Measurements from ENCODE around the gene RTL3.
"Not testable (repeated sequence)": the region's sequence is repeated elsewhere in the genome, so short reads cannot be mapped to it uniquely, and the experiment has no call there.

RTL3 gene

GRCh38 chrX:78658845-78659744, at the start of gene RTL3:
RTL3 (minus strand) TSS chrX:78659328; CDS start chrX:78658420, 908 bp downstream.
- no peak for DNase-seq

- no peak for DNase-seq
These were observed 49.7 kb upstream of the RTL3 start for GRCh38 chrX:78708816-78709215.

- no peak for DNase-seq
These were observed 49.1 kb upstream of the RTL3 start for GRCh38 chrX:78708262-78708661.

- DNase-seq = no peak
These were observed 46.9 kb upstream of the RTL3 start for GRCh38 chrX:78706071-78706470.

GRCh38 chrX:78693536-78693935, 34.4 kb upstream of the RTL3 start:
- DNase-seq = no peak

- no peak for DNase-seq
These were observed 33.9 kb upstream of the RTL3 start for GRCh38 chrX:78693012-78693411.

GRCh38 chrX:78687586-78687985, 28.5 kb upstream of the RTL3 start:
- no peak for DNase-seq

GRCh38 chrX:78673246-78673645, 14.1 kb upstream of the RTL3 start:
- no peak for DNase-seq

GRCh38 chrX:78665342-78665741, 6.2 kb upstream of the RTL3 start:
- DNase-seq = no peak

GRCh38 chrX:78661836-78662235, 2.7 kb upstream of the RTL3 start:
- DNase-seq = no peak

GRCh38 chrX:78659955-78660354, 827 bp upstream of the RTL3 start:
- no peak for DNase-seq

GRCh38 chrX:78658414-78658813, 714 bp downstream of the RTL3 start:
- no peak for DNase-seq

- no peak for DNase-seq
These were observed 3.5 kb downstream of the RTL3 start for GRCh38 chrX:78655642-78656041.

- no peak for DNase-seq
These were observed 5.9 kb downstream of the RTL3 start for GRCh38 chrX:78653118-78653822.

- no peak for DNase-seq
These were observed 8.2 kb downstream of the RTL3 start for GRCh38 chrX:78650906-78651437.

GRCh38 chrX:78643874-78644273, 15.3 kb downstream of the RTL3 start:
- no peak for DNase-seq

GRCh38 chrX:78643096-78643495, 16.0 kb downstream of the RTL3 start:
- no peak for DNase-seq

GRCh38 chrX:78636096-78636495, 23.0 kb downstream of the RTL3 start:
- DNase-seq = not testable (repeated sequence)

GRCh38 chrX:78624962-78625909, 33.9 kb downstream of the RTL3 start:
- no peak for DNase-seq

GRCh38 chrX:78624426-78624825, 34.7 kb downstream of the RTL3 start:
- DNase-seq = no peak

- no peak for DNase-seq
These were observed 36.3 kb downstream of the RTL3 start for GRCh38 chrX:78622831-78623230.

GRCh38 chrX:78619834-78620233, 39.3 kb downstream of the RTL3 start:
- DNase-seq = no peak

- no peak for DNase-seq
These were observed 40.1 kb downstream of the RTL3 start for GRCh38 chrX:78618987-78619386.
